Heart left ventricle (tissue), 13 donors: ENCODE results near the gene NDUFA6.

Experiments used
- CTCF ChIP-seq, 12 donors: fragments of 200-600 bp; sonication (generic) in 4 of 12; IDR thresholded peaks; one replicate each; pipeline versions ENCODE4 v1.5.0 to v1.8.0; 2018 to 2022; ENCODE audit warnings: antibody characterized with exemption in 12 of 12, mild to moderate bottlenecking in 5 of 12
- POLR2A ChIP-seq, 2 donors: fragments of 450-650 bp; IDR thresholded peaks; one replicate each; pipeline ENCODE4 v1.6.1; 2017; ENCODE audit warnings: antibody characterized with exemption in 2 of 2, mild to moderate bottlenecking in 2 of 2, moderate library complexity in 2 of 2
- donor health status: ischemic (EF 13 %, LVEDD 7.1; RV severe dilation, severe dysfunction).
- donor health status: DM: no; HTN: yes; CAD: no.
- donor health status: DM: no; HTN: no; CAD: no.
- donor health status: ischemic (EF 25% LVEDD 6.9; RV normal size, moderate dysfunction).
- donor health status: ischemic (EF 25% LVEDD 5.7; RV mildly dilated, moderate dysfunction).
- donor health status: ischemic (EF 35%, LVEDD 5.7; RV mildly dilated, moderate dysfunction).
- donor health status: nonischemic (EF 11% LVEDD 7.7; RV severe dilation, severe dysfunction).
- donor health status: DM: yes; HTN: yes; CAD: no.
- donor health status: PGD.
- donor health status: ischemic (EF 29% LVEDD 5.4; RV normal size, mild dysfunction).
- donor health status: nonischemic (EF 23%, LVEDD 6.1; RV moderate dilation, normal function).

DNA sequence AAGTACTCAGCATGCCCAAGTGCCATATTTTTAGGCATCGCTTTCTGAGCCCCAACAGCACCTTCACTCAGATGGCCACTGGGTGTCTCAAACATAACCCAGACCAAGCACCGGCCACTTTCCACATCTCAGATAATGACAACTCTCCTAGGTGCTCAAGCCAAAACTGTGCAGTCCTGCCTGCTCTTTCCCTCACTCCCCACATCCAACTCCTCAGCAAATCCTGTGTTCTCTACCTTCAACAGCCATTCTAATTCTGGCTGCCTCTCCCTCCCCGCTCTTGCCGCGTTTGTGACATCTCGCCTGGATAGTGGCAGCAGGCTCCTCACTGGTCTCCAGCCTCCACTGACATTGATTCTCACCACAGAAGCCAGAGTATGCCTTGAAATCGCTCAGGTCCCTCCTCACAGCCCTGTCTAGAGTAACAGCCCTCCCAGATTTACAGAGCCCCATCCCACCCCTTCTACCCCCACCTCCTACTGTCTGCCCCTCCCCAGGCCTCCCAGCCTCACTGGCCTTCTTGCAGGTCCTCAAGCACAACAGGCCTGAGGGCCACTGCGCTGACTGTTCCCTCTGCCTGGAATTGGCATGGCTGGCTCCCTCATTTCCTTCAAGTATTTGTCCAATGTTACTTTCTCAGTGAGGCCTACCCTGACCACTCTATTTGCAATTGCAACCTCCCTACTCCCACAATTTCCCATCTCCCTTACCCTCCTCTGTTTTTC, 17.8 kb downstream of the NDUFA6 start:
- TF ChIP-seq CTCF (IDR thresholded peaks at IDR 0.05) (no peak), POLR2A (IDR thresholded peaks at IDR 0.05) (no peak)
